ENCODE results near the gene FMO1. TPM values are rescaled to one million over a fixed set of nuclear protein-coding genes. Genes with fewer than 3 reads are reported as not detected.

The FMO1 gene
- total and polyA plus RNA-seq, 10 of the 15 experiments (the other 5 are each of a cell fraction or from before 2014, with no cell fraction given): not detected

DNA sequence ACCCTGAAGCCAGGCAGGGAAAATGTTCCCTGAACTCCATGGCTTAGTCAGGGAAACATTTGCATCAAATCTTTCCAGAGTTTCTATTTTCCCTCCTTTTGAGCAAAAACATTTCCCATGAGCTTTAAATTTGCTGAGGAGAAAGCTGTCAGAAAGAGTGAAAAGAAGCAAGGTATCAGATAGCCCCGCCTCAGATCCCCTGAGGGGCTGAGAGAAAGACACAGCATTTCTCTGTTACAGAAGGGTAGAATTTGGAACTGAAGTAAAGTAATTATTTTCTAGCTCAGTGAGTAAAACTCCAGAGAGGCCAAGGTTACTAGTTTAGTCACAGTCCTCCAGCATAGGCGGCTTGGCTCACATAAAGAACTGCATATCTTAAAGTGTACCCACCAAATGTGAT, 10.6 kb downstream of the FMO1 start:
- Histone ChIP-seq H3K27me3 (replicated peaks in 1 of 2; ENCODE audit: control insufficient read depth in 2 of 2, insufficient read depth in 2 of 2, low read length in 1 of 2) (peaks cover 0 to 3% of the 10 kb centered on the region in 2 experiments; a peak in 2 of 4 replicates), H3K36me3 (ENCODE audit: control insufficient read depth in 2 of 2, insufficient read depth in 2 of 2, low read length in 1 of 2) (no peaks in the 10 kb centered on the region), H4K20me1 (ENCODE audit: control insufficient read depth, insufficient read depth) (no peaks in the 10 kb centered on the region), H3K27ac (ENCODE audit: control insufficient read depth, insufficient read depth) (no peak overlapping the region), H3K4me1 (ENCODE audit: control insufficient read depth, insufficient read depth, low read length) (no peaks in the 10 kb centered on the region), H3K4me2 (ENCODE audit: control insufficient read depth, insufficient read depth) (no peak overlapping the region), H3K9ac (ENCODE audit: control insufficient read depth, insufficient read depth, low read length) (no peak overlapping the region), H3K9me3 (replicated peaks; ENCODE audit: control insufficient read depth, insufficient read depth, low read length) (no peaks in the 10 kb centered on the region), H3K4me3 (no peak overlapping the region), H3K79me2 (ENCODE audit: control insufficient read depth, insufficient read depth, low read length) (no peaks in the 10 kb centered on the region), H2AFZ (ENCODE audit: control insufficient read depth, low read depth, low read length) (no peak overlapping the region)
- ATAC-seq (no peak), FAIRE-seq (no peak), DNase-seq (ENCODE audit: low read depth, low spot score) (no peak)
- BruUV-seq (replicated peaks): no TSS peak
- in situ Hi-C loops (cut with MboI): no loop called here
- ChIA-PET RAD21 (ENCODE audit: unreplicated experiment) (interaction anchor here (1.3 kb wide), 1 partner anchor 54 kb away, joined by 3 read pairs; no protein-coding TSS in a partner anchor), CTCF (interaction anchor here (4.4 kb wide), 1 partner anchor 13 kb away, joined by 18 read pairs; no protein-coding TSS in a partner anchor), SMC1A (ENCODE audit: uncharacterized antibody, unreplicated experiment) (no interaction called here), POLR2A (no interaction called here)
- intact Hi-C loops (cut with micrococcal nuclease; ENCODE audit: unreplicated experiment): no loop called here
- 0% methylated on average over 2 of the region's 2 CpGs for WGBS (ENCODE audit: insufficient coverage, insufficient replicate concordance, low lambda C conversion rate, missing lambda C conversion rate)
- TF ChIP-seq, protein P1, sequence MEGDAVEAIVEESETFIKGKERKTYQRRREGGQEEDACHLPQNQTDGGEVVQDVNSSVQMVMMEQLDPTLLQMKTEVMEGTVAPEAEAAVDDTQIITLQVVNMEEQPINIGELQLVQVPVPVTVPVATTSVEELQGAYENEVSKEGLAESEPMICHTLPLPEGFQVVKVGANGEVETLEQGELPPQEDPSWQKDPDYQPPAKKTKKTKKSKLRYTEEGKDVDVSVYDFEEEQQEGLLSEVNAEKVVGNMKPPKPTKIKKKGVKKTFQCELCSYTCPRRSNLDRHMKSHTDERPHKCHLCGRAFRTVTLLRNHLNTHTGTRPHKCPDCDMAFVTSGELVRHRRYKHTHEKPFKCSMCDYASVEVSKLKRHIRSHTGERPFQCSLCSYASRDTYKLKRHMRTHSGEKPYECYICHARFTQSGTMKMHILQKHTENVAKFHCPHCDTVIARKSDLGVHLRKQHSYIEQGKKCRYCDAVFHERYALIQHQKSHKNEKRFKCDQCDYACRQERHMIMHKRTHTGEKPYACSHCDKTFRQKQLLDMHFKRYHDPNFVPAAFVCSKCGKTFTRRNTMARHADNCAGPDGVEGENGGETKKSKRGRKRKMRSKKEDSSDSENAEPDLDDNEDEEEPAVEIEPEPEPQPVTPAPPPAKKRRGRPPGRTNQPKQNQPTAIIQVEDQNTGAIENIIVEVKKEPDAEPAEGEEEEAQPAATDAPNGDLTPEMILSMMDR (IDR thresholded peaks at IDR 0.05 in 2 of 3, conservative IDR thresholded peaks at IDR 0.05 in 1 of 3; ENCODE audit: control insufficient read depth in 2 of 3, extremely low read depth in 1 of 3, insufficient read depth in 1 of 3, low read depth in 3 of 3, low read length in 3 of 3): no peak
- TF ChIP-seq, protein P2, sequence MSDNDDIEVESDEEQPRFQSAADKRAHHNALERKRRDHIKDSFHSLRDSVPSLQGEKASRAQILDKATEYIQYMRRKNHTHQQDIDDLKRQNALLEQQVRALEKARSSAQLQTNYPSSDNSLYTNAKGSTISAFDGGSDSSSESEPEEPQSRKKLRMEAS (IDR thresholded peaks at IDR 0.05; ENCODE audit: low read depth, low read length): no peak
- TF ChIP-seq ZZZ3 (IDR thresholded peaks at IDR 0.05; ENCODE audit: control insufficient read depth, insufficient read length, low read depth) (no peak), POLR2AphosphoS5 (IDR thresholded peaks at IDR 0.05; ENCODE audit: low read length) (no peak), ZSCAN29 (IDR thresholded peaks at IDR 0.05) (no peak), POLR2A (IDR thresholded peaks at IDR 0.05; ENCODE audit: low read depth, low read length) (no peak), MTA3 (IDR thresholded peaks at IDR 0.05; ENCODE audit: borderline replicate concordance, low read length) (no peak), ZNF217 (IDR thresholded peaks at IDR 0.05) (no peak), RAD51 (IDR thresholded peaks at IDR 0.05) (no peak), YY1 (IDR thresholded peaks at IDR 0.05; ENCODE audit: low read depth, low read length) (no peak), BCL11A (IDR thresholded peaks at IDR 0.05; ENCODE audit: low read depth, low read length) (no peak), ETV6 (conservative IDR thresholded peaks at IDR 0.05 in 1 of 2, IDR thresholded peaks at IDR 0.05 in 1 of 2; ENCODE audit: borderline replicate concordance in 1 of 2, low read depth in 1 of 2) (no peak), POLR2AphosphoS2 (IDR thresholded peaks at IDR 0.05; ENCODE audit: low read depth, low read length) (no peak), NFYA (IDR thresholded peaks at IDR 0.05; ENCODE audit: borderline replicate concordance, low read depth, low read length) (no peak)
- TF ChIP-seq, protein P3, sequence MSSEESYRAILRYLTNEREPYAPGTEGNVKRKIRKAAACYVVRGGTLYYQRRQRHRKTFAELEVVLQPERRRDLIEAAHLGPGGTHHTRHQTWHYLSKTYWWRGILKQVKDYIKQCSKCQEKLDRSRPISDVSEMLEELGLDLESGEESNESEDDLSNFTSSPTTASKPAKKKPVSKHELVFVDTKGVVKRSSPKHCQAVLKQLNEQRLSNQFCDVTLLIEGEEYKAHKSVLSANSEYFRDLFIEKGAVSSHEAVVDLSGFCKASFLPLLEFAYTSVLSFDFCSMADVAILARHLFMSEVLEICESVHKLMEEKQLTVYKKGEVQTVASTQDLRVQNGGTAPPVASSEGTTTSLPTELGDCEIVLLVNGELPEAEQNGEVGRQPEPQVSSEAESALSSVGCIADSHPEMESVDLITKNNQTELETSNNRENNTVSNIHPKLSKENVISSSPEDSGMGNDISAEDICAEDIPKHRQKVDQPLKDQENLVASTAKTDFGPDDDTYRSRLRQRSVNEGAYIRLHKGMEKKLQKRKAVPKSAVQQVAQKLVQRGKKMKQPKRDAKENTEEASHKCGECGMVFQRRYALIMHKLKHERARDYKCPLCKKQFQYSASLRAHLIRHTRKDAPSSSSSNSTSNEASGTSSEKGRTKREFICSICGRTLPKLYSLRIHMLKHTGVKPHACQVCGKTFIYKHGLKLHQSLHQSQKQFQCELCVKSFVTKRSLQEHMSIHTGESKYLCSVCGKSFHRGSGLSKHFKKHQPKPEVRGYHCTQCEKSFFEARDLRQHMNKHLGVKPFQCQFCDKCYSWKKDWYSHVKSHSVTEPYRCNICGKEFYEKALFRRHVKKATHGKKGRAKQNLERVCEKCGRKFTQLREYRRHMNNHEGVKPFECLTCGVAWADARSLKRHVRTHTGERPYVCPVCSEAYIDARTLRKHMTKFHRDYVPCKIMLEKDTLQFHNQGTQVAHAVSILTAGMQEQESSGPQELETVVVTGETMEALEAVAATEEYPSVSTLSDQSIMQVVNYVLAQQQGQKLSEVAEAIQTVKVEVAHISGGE (CRISPR knock-in tag; IDR thresholded peaks at IDR 0.05): no peak
- TF ChIP-seq, protein P4, sequence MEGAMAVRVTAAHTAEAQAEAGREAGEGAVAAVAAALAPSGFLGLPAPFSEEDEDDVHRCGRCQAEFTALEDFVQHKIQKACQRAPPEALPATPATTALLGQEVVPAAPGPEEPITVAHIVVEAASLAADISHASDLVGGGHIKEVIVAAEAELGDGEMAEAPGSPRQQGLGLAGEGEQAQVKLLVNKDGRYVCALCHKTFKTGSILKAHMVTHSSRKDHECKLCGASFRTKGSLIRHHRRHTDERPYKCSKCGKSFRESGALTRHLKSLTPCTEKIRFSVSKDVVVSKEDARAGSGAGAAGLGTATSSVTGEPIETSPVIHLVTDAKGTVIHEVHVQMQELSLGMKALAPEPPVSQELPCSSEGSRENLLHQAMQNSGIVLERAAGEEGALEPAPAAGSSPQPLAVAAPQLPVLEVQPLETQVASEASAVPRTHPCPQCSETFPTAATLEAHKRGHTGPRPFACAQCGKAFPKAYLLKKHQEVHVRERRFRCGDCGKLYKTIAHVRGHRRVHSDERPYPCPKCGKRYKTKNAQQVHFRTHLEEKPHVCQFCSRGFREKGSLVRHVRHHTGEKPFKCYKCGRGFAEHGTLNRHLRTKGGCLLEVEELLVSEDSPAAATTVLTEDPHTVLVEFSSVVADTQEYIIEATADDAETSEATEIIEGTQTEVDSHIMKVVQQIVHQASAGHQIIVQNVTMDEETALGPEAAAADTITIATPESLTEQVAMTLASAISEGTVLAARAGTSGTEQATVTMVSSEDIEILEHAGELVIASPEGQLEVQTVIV (IDR thresholded peaks at IDR 0.05; ENCODE audit: borderline replicate concordance, partially characterized antibody): no peak
